B cell (primary cell): ENCODE measurements around the gene TAX1BP3. TPM values are rescaled to one million over a fixed set of nuclear protein-coding genes. Genes with fewer than 3 reads are reported as not detected.

Experiments
- ATAC-seq: fragments of 200-7000 bp; cut with Tn5 transposase; one replicate; pipeline ENCODE4 v1.10.0; 2021; ENCODE audit warnings: low read depth, mild to moderate bottlenecking, moderate number of reproducible peaks, moderate library complexity
- CTCF ChIA-PET: fragments of 350-600 bp; sonication (Branson Sonifier 250); formaldehyde crosslinking; loops from one replicate; lab custom pipeline; 2021; ENCODE audit warnings: antibody characterized with exemption, inconsistent platforms; lab: Charles Lee
- POLR2A ChIA-PET: fragments of 350-600 bp; sonication (Branson Sonifier 250); formaldehyde crosslinking; loops from one replicate; lab custom pipeline; 2021; ENCODE audit warnings: antibody characterized with exemption; lab: Charles Lee
- DNase-seq: peaks from one replicate; pipeline ENCODE4 v3.0.0; 2013
- H2AFZ ChIP-seq: 2 replicates; pipeline ENCODE4 v1.6.1; 2012; ENCODE audit warnings: mild to moderate bottlenecking, low read depth, low read length; ENCODE audit not compliant: insufficient read depth, poor library complexity, severe bottlenecking
- H3K27ac ChIP-seq, 2 donors: 1 replicate in 1 of 2; 2 replicates in 1 of 2; pipeline ENCODE4 v1.5.1; 2012 to 2013; ENCODE audit warnings: low read length in 2 of 2, mild to moderate bottlenecking in 2 of 2, moderate library complexity in 1 of 2
- H3K27me3 ChIP-seq, 4 experiments: fragments of 200-600 bp in 1 of 4; sonication (generic) in 1 of 4; replicated peaks in 1 of 4; 1 replicate in 2 of 4; 2 replicates in 2 of 4; pipeline versions ENCODE4 v1.6.1 to v1.7.0; 2013 to 2016; ENCODE audit warnings: low read length in 3 of 4, mild to moderate bottlenecking in 2 of 4, mixed read lengths in 1 of 4, moderate library complexity in 1 of 4; ENCODE audit not compliant: insufficient read depth in 4 of 4, control insufficient read depth in 3 of 4; ENCODE audit errors: control extremely low read depth in 1 of 4
- H3K36me3 ChIP-seq, 2 experiments: replicated peaks in 1 of 2; 1 replicate in 1 of 2; 2 replicates in 1 of 2; pipeline versions ENCODE4 v1.6.1 to v1.7.1; 2013; ENCODE audit warnings: low read length in 1 of 2; ENCODE audit not compliant: insufficient read depth in 2 of 2, control insufficient read depth in 1 of 2; ENCODE audit errors: control extremely low read depth in 1 of 2, extremely low read depth in 1 of 2
- H3K4me1 ChIP-seq, 2 donors: fragments of 200-600 bp in 1 of 2; sonication (generic) in 1 of 2; 1 replicate in 1 of 2; 2 replicates in 1 of 2; pipeline versions ENCODE4 v1.5.1 to v1.6.1; 2013 to 2017; ENCODE audit warnings: low read length in 2 of 2; ENCODE audit not compliant: control insufficient read depth in 2 of 2, insufficient read depth in 2 of 2
- H3K4me2 ChIP-seq: replicated peaks from 2 replicates; pipeline ENCODE3; 2012; ENCODE audit warnings: mild to moderate bottlenecking, low read depth, low read length; ENCODE audit not compliant: poor library complexity, severe bottlenecking
- H3K4me3 ChIP-seq, 5 experiments: fragments of 200-600 bp in 1 of 5; sonication (generic) in 1 of 5; 1 replicate in 3 of 5; 2 replicates in 2 of 5; pipeline versions ENCODE4 v1.5.1 to v1.7.0; 2011 to 2016; ENCODE audit warnings: low read length in 4 of 5, mild to moderate bottlenecking in 4 of 5, low read depth in 2 of 5, control low read depth in 1 of 5, moderate library complexity in 1 of 5; ENCODE audit not compliant: insufficient read depth in 1 of 5; ENCODE audit errors: control extremely low read depth in 1 of 5, extremely low read depth in 1 of 5
- H3K79me2 ChIP-seq: fragments of 200-600 bp; sonication (generic); one replicate; pipeline ENCODE4 v1.6.0; 2016; ENCODE audit warnings: low read length; ENCODE audit not compliant: control insufficient read depth, insufficient read depth
- H3K9ac ChIP-seq: fragments of 200-600 bp; sonication (generic); 2 replicates; pipeline ENCODE4 v1.6.1; 2017; ENCODE audit warnings: mild to moderate bottlenecking, low read length, moderate library complexity
- H3K9me3 ChIP-seq, 3 donors: one replicate each; pipeline versions ENCODE4 v1.6.1 to v1.7.1; 2013; ENCODE audit warnings: low read length in 2 of 3; ENCODE audit not compliant: control insufficient read depth in 2 of 3, insufficient read depth in 1 of 3; ENCODE audit errors: control extremely low read depth in 1 of 3
- H4K20me1 ChIP-seq: 2 replicates; pipeline ENCODE4 v1.6.0; 2012; ENCODE audit warnings: mild to moderate bottlenecking, low read length; ENCODE audit not compliant: insufficient read depth, control insufficient read depth, poor library complexity, severe bottlenecking
- H3K27ac Mint-ChIP-seq: one replicate; pipeline ENCODE4 v1.8.0; 2021; ENCODE audit warnings: mixed read lengths
- H3K27me3 Mint-ChIP-seq: one replicate; pipeline ENCODE4 v1.8.0; 2021; ENCODE audit warnings: mixed read lengths
- H3K4me1 Mint-ChIP-seq: one replicate; pipeline ENCODE4 v1.8.0; 2021; ENCODE audit warnings: mixed read lengths
- H3K4me3 Mint-ChIP-seq: one replicate; pipeline ENCODE4 v1.8.0; 2021; ENCODE audit warnings: mixed read lengths
- H3K9me3 Mint-ChIP-seq: one replicate; pipeline ENCODE4 v1.8.0; 2022; ENCODE audit warnings: mixed read lengths; ENCODE audit not compliant: insufficient read depth
- EZH2 ChIP-seq: IDR thresholded peaks from 2 replicates; pipeline ENCODE4 v1.6.1; 2012; ENCODE audit warnings: borderline replicate concordance, low read depth, mild to moderate bottlenecking, moderate library complexity, low read length; ENCODE audit not compliant: insufficient read depth, poor library complexity, severe bottlenecking
- WGBS: methylation state at CpG from one replicate; pipeline ENCODE4 v1.1.5; 2013; ENCODE audit warnings: missing lambda C conversion rate; ENCODE audit not compliant: insufficient coverage; 5-methylcytosine and 5-hydroxymethylcytosine counted together
- intact Hi-C: fragments of 100-400 bp; cut with micrococcal nuclease; formaldehyde crosslinking; loops from one replicate; pipeline ENCODE4 v1.10.0; 2022
- polyA minus RNA-seq: library from RNA; depleted of rRNA, polyadenylated mRNA; stranded (reverse); fragments of >200 nt; gene quantifications from 2 replicates; pipeline ENCODE4 v1.2.3, GENCODE V29; 2012
- polyA plus RNA-seq: library from polyadenylated mRNA; depleted of rRNA; stranded (reverse); fragments of >200 nt; gene quantifications from 2 replicates; pipeline ENCODE4 v1.2.3, GENCODE V29; 2012
- total RNA-seq, 2 donors: library from RNA; stranded (reverse); fragments of 120-200 nt in 1 of 2; gene quantifications; 1 replicate in 1 of 2; 2 replicates in 1 of 2; pipeline versions ENCODE4 v1.2.3 to v1.2.4, GENCODE V29; 2013 to 2022
- TF ChIP-seq, protein P1 (sequence below): fragments of 200-600 bp; IDR thresholded peaks from one replicate; pipeline ENCODE4 v1.8.0; 2022; ENCODE audit warnings: antibody characterized with exemption, mild to moderate bottlenecking

TAX1BP3 gene
- 17.1 and 17.7 TPM in 2 replicates for total RNA-seq
- 27.3 TPM for total RNA-seq (2013)
- 14.6 and 22.1 TPM in 2 replicates for polyA plus RNA-seq
- polyA minus RNA-seq, result 12.5 and 23.7 TPM in 2 replicates

DNA sequence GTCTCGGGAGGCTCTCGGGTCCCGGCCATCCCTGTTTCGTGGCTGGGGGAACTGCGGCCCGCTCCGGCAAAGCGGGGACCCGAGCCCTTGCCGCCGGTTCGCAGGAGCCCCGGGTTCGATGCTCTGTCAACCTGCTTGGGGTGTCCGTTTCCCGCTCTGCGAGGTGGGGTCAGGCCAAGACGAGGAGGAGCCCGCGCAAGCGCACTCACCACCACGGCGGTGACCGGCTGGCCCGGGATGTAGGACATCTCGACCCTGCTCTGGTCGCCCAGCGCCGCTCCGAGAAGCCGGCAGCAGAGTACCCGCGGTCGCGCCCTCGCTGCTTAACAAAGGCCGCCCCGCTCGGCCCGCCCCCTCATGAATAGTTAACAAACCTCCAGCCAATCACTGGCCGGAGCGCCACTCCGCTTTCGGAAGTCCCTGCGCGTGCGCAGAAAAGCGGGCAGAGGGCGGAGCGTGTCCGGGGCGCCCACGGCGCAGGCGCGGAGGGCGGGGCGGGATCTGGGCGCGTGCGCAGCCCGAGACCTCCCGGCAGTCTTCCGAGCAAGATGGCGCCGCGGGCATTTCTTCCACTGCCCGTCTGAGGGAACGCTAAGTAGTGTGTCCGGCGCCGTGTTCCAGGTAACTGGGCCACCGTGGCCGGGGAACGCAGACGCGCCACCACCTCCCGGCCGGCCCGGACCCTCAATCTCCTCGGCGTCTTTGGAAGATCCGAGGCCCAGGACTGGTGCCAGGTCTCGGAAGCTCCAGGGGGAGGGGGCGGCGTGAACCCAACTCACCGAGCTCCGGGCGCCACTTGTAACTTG lies at the start of gene TAX1BP3, which contains the start of gene EMC6:
Gene TAX1BP3, minus strand, starts transcription at position 300 of the 806 bp plus-strand sequence. Its CDS starts 52 bp downstream, at position 248.
Gene EMC6, plus strand, starts transcription at position 534 of the 806 bp plus-strand sequence. CDS start 335 bp downstream, outside the sequence.
- Mint-ChIP-seq H3K4me3 (peak within 1 kb of the TSS; percentile 96), H3K9me3 (no peaks in the 10 kb centered on the region), H3K4me1 (peaks cover 33% of the 10 kb centered on the region), H3K27ac (peak within 1 kb of the TSS; percentile 94), H3K27me3 (no peaks in the 10 kb centered on the region)
- H4K20me1 ChIP-seq, result peaks cover 28% of the 10 kb centered on the region
- intact Hi-C loops, result loop anchor here (1.0 to 5.0 kb wide), 3 partner anchors 14 to 1076 kb away; partner anchors contain the start of genes CTNS, PAFAH1B1 and SHPK
- H3K9me3 ChIP-seq, result no peaks in the 10 kb centered on the region
- H3K27me3 ChIP-seq, result no peaks in the 10 kb centered on the region
- H3K4me2 ChIP-seq, result peak within 1 kb of the TSS; percentile 90
- under 1% methylated on average over 89 of the region's 89 CpGs for WGBS
- TF ChIP-seq EZH2, result no peak
- TF ChIP-seq, protein P1, sequence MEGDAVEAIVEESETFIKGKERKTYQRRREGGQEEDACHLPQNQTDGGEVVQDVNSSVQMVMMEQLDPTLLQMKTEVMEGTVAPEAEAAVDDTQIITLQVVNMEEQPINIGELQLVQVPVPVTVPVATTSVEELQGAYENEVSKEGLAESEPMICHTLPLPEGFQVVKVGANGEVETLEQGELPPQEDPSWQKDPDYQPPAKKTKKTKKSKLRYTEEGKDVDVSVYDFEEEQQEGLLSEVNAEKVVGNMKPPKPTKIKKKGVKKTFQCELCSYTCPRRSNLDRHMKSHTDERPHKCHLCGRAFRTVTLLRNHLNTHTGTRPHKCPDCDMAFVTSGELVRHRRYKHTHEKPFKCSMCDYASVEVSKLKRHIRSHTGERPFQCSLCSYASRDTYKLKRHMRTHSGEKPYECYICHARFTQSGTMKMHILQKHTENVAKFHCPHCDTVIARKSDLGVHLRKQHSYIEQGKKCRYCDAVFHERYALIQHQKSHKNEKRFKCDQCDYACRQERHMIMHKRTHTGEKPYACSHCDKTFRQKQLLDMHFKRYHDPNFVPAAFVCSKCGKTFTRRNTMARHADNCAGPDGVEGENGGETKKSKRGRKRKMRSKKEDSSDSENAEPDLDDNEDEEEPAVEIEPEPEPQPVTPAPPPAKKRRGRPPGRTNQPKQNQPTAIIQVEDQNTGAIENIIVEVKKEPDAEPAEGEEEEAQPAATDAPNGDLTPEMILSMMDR, result no peak
- H3K79me2 ChIP-seq, result peaks cover 11% of the 10 kb centered on the region
- peaks cover 11 to 21% of the 10 kb centered on the region in 2 donors for H3K4me1 ChIP-seq
- H3K27ac ChIP-seq, result peak within 1 kb of the TSS; percentile 74 to 86
- ATAC-seq, result peak; percentile 90
- ChIA-PET CTCF (interaction anchor here (1.8 kb wide), 1 partner anchor 159 kb away, joined by 5 read pairs; no protein-coding TSS in a partner anchor), POLR2A (interaction anchor here (0.5 to 1.5 kb wide), 4 partner anchors 9 to 59 kb away, joined by 3 to 4 read pairs (median 4); partner anchors contain the start of genes CTNS and SHPK)
- H2AFZ ChIP-seq, result peak within 1 kb of the TSS; percentile 84
- H3K36me3 ChIP-seq, result peaks cover 0 to 2% of the 10 kb centered on the region in 2 experiments
- peak; percentile 99 for DNase-seq
- peak within 1 kb of the TSS; percentile 95 for H3K9ac ChIP-seq
- peak within 1 kb of the TSS; percentile 60 to 99 (median 98) for H3K4me3 ChIP-seq
